GM18498 (cell line): ENCODE results near the gene CRAMP1.

Experiments
- ATAC-seq: cut with Tn5 transposase; IDR thresholded peaks from one replicate; pipeline ENCODE4 v1.9.1; 2021; ENCODE audit warnings: mild to moderate bottlenecking, moderate library complexity; ENCODE audit not compliant: unreplicated experiment

Gene CRAMP1

DNA sequence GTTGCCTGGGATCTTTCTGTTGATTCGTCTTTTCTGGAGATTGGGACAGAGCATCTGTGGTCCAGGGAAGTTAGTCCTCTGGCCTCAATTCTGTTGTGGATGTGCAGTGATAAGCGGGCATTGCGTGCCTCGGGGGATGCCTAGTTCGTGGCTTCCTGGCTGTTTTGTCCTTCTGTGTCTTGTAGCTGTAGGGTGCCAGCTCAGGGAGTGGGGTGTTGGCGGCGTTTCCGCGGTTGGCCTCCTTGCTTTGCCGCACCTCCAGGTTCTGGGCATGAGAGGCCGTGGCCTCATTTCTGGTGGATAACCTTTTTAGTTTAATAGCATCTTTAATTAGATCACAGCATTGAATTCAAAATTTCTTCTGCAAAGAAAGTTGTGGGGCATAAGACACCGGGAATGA is 64.5 kb downstream of the CRAMP1 start:
- ATAC-seq, result no peak

DNA sequence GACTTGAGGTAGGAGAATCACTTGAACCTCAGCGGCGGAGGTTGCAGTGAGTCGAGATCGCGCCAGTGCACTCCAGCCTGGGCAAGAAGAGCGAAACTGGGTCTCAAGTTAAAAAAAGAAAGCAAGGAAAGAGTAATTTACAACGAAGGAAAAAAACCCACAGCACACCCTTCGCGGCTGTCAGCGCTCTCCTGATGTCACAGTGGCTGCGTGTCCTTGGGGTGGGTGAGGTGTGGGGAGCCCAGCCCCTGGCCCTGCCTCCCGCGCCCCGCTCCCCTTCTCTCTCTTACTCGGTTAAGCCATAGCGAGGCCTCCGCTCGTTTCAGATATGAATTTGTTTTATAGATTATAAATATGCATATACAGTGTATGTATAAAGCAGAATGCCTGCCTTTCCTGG is 65.2 kb downstream of the CRAMP1 start:
- ATAC-seq, result no peak

DNA sequence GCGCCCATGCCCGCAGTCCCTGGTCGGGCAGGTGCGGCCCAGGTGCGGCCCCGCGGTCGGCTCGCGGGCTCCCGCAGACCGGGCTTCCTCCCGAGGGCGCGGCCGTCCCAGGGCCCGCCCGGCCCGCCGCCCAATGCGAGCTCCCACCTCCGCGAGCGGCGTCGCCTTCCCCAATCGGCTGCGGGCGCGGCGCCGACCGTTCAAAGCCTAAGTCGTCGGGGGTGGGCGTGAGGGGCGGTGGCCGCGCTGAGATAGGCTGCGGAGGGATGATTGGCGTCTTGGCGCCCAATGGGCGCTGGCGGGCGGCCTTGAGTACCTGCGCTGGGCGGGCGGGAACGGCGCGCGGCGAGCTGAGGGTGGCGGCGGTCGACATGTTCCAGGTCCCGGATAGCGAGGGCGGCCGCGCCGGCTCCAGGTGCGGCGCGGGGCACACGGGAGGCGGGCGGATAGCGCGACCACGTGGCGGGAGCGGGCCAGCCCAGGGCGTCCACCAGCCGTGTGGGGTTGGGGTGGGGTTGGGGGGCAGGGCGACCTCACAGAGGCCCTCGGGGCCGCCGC is 65.9 kb downstream of the CRAMP1 start, which contains the start of gene JPT2:
Gene JPT2 (plus strand): TSS at position 338 of the 558 bp plus-strand sequence. CDS start 34 bp downstream, at position 372.
- ATAC-seq, result peak; percentile 95

DNA sequence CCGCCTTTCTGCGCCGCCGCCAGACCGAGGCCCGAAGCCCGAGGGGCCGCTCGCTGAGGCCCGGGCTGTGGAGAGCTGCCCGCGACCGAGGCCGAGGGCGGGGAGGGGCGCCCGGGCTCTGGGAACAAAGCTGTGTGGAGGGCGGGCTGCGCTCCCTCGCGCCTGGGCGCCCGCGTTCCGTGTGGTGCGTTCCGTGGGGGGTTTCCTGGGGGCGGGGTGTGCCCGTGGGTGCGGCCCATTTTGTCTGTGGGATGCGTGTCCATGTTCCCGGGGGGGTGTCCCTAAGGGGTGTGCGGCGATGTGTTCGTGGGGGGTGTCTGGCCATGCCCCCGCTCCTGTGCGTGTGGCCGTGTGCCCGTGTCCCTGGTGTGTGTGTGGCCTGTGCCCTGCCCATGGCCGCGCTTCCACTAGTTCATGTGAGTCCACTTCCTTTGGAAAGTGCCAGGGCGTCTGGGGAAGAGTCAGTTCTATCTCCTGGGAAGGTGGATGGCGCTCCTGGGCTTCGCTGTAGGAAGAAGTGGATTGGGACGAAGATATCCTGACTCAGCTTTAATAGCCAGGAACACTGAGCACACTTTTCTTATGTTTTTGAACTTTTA is 66.4 kb downstream of the CRAMP1 start:
- peak; percentile 18 for ATAC-seq

DNA sequence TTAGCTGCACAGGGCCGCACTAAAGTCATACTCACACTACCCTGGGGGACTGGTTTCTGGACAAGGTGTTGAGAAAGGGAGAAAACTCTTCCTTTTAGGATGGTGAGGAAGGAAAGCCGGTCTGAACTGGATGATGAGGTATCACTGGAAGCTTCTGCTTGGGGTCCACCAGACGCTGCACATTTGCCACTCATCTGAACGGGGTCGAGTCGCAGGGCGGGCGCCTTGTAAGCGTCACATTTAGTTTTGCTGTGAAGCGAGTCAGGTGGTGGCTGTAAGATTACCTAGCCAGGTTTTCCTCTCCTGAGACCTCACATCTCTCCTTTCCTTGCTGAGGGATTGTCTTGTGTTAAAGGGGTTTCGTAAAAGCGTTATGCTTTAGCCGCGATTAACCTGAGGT is 68.2 kb downstream of the CRAMP1 start:
- no peak for ATAC-seq

DNA sequence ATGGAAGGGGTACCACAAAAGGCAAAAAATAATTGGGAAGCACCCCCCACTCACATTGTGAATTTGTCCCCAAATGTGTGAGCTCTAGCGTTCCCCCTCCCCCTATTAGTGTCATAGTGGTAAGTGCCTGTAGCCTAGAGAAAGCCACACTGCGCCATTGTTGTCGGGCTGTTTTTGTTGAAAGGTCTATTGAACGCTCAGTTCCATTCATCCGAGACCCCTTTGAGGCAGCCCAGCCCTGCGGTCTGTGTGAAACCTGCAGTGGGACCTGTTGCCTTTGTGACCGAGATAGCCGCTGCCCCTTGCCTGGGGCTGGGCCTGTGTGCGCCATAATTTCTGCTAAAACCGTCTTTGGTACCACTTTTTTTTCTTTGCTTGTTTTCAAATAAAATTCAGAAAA is 68.9 kb downstream of the CRAMP1 start:
- no peak for ATAC-seq

DNA sequence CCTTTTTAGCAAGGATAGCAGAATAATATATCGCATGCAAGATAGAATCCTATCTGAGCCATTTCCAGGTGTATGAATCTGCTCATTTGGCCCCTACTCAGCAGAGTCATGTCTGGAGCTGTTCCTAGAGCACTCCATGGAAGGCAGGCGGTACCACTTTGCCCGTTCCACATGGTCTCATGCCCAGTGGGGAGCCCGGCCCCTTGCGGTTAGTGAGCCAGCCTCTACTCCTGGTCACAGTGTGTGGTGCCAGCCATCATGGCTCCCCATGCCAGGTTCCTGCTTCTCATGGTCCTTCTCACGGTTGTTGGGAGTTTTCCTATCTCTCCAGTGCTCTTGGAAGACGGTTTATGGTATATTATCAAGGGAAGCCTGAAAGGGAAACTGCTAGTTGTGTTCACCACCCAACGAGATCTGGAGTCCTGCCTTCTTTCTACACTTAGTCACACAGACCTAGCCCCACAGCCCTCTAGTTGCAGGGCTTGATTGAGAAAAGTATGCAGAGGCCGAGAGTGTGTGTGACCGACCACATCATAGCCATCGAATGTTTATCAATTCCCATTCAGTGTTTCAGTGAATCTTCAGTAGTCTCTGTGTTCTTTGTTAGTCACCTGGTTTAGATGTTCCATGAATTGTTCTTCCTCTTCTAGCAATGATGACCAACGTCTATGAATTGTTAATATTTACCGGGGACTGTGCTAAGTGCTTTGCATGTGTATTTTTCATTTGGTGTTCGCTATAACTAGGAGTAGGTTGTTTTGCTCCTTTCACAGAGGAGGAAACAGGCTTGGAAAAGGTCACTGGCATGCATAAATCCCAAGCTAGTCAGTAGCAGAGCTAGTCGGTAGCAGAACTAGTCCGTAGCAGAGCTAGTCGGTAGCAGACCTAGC is 75.5 kb downstream of the CRAMP1 start:
- no peak for ATAC-seq

DNA sequence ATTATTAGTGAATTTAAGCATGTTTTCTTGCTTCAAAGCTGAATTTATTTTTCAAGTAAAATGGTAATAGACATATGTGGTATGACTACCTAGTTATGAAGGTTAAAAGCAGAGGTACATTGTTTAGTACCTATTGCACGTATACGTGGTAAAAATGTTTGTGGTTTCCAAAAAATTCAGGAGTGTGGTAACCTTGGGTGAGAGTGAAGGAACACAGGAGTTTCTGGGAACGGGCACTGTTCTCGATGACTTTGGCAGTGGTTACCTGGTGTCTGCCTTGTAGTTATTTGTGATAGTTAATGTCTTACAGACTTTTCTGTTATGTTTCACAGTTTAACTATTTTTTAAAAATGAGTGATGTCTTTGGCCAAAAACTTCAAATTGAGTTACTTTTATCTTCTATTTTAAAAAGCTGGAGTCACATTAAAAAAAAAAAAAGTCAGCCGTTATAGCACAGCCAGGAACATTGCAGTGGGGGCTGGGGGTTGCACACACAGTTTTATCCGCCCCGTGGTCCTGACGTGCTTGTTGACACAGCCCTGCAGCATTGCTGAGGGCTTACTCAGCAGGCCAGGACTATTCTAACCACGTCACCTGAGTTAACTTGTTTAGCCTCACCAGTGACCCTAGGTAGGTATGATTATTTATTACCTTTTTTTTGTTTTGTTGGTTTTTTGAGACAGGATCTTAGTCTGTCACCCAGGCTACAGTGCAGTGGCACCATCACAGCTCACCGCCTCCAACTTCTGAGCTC is 76.8 kb downstream of the CRAMP1 start:
- no peak for ATAC-seq

DNA sequence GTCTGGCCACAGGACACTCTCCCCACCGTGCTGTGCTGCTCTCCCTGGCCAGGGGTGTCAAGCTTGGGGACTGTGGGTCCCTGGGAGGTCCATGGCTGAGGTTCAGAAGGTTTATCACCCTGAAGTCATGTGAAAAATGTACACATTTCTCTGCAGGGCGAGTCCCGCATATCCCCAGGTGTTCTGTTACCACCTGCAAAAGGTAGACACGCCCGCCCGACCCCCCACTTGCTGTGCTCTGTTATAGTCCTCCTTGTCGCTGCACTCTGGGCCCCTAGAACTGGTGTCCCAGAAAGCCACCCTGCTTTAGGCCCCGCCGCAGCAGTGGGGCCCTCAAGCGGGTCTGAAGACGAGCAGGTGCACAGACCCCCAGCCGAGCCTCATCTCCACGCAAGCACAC is 77.7 kb downstream of the CRAMP1 start:
- no peak for ATAC-seq

DNA sequence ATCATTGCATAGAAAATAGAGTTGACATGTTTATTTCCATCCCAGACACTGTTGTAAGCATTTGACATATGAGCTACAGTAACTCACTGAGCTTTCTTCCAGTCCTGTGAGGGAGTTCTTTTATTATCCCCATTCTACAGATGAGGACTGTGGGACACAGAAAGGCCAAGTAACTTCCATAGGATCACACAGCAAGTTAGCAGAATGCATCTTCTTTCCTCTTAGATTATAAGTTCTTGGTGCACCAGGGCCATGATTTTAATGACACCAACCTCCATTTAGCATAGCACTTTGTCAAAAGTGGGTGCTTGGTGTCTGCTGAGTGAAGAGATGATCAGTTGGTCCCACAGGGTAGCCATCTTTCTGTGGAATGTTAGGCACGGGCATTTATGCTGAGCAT is 78.7 kb downstream of the CRAMP1 start:
- no peak for ATAC-seq

DNA sequence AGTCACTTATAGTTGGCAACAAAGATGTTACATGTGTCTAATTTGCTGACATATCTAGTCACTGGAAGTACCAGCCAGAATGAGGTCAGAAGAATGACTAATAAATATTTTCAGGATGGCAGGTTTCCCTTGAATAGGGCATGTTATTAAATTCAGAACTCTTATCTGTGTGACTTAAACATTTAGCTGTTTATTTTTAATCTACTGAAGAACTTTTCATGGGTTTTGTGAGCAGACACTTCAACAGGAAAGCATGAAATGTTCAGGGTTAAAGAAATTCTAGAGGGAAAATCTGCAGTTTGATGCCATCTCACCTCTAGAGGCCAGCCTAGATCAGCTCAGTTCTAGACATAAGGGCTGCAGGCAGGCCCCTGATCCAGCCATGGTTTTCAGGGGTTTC is 79.1 kb downstream of the CRAMP1 start:
- no peak for ATAC-seq

DNA sequence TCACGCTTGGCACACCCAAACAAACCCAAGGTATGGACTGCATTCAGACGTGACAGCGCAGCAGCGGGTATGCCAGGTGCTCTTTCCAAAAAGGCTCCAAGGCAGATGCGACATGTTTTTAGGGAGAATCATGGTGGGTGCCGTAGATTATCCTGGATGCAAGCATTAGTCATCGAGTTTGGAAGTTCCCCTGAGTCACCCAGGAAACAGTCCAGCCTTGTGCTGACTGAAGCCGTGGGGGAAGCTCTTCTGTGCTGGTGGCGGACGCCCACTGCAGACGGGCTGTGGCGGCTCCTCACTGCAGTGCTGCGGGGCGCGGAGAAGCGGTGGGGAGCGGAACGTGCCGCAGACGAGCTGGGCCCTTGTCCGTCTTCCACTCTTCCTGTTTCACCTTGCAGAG is 79.8 kb downstream of the CRAMP1 start:
- no peak for ATAC-seq

DNA sequence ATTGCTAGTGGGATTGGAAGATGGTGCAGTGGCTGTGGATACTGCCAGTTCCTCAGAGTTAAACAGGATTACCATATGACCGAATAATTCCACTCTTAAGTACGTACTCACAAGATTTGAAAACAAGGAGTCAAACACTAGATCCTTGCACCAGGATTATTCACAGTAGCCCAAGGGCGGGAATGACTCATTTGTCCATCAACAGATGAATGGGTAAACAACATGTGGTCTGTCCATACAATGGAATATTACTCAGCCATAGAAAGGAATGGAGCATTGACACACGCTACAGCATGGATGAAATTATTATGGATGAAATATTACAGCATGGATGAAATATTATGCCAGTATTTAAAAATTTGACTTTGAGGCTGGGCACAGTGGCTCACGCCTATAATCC is 84.7 kb downstream of the CRAMP1 start:
- no peak for ATAC-seq

DNA sequence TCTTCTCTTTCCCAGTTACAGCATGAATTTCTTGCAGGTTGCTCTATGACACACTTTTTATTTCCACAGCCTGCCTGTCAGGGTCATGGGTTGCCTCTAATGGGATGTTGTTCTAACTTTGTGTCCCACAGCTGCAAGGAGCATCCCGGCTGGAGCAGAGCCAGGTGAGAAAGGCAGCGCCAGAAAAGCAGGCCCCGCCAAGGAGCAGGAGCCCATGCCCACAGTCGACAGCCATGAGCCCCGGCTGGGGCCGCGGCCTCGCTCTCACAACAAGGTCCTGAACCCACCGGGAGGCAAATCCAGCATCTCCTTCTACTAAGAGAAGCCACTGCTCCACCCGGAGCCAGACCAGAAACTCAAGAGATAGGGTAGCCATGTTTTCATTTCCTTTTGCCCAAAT is 86.5 kb downstream of the CRAMP1 start:
- ATAC-seq, result no peak

DNA sequence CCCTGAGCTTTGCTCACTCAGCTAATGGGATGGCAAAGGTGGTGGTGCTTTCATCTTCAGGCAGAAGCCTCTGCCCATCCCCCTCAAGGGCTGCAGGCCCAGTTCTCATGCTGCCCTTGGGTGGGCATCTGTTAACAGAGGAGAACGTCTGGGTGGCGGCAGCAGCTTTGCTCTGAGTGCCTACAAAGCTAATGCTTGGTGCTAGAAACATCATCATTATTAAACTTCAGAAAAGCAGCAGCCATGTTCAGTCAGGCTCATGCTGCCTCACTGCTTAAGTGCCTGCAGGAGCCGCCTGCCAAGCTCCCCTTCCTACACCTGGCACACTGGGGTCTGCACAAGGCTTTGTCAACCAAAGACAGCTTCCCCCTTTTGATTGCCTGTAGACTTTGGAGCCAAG is 88.1 kb downstream of the CRAMP1 start:
- ATAC-seq, result no peak

DNA sequence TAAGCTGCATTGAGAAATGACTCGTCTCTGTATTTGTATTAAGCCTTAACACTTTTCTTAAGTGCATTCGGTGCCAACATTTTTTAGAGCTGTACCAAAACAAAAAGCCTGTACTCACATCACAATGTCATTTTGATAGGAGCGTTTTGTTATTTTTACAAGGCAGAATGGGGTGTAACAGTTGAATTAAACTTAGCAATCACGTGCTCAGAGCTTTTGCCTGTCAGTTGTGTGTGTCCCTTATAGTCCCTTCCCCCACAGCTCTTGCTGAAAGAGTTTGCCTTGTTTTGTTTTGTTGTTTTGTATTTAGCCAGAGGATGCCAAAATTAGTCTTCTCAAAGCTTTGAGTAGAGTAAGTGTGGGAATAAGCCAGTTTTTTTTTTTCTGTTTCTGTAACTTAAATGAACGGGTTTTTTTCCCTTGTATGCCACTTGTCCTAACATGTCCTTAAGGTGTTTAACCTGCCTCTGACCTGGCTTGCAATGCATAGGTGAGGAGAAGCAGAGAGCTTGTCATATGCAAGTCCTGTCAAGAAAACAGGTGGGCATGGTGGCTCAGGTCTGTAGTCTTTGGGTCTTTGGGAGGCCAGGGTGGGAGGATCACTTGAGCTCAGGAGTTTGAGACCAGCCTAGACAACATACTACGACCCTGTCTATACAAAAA is 89.2 kb downstream of the CRAMP1 start:
- no peak for ATAC-seq

DNA sequence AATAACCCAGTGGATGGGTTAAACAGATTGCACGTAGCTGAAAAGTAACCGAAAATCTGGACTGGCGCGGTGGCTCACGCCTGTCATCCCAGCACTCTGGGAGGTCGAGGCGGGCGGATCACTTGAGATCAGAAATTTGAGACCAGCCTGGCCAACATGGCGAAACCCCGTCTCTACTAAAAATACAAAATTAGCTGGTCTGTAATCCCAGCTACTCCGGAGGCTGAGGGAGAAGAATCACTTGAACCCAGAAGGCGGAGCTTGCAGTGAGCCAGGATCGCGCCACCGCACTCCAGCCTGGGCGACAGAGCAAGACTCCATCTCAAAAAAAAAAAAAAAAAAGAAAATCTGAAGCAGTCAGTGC is 93.1 kb downstream of the CRAMP1 start:
- peak; percentile 2 for ATAC-seq

DNA sequence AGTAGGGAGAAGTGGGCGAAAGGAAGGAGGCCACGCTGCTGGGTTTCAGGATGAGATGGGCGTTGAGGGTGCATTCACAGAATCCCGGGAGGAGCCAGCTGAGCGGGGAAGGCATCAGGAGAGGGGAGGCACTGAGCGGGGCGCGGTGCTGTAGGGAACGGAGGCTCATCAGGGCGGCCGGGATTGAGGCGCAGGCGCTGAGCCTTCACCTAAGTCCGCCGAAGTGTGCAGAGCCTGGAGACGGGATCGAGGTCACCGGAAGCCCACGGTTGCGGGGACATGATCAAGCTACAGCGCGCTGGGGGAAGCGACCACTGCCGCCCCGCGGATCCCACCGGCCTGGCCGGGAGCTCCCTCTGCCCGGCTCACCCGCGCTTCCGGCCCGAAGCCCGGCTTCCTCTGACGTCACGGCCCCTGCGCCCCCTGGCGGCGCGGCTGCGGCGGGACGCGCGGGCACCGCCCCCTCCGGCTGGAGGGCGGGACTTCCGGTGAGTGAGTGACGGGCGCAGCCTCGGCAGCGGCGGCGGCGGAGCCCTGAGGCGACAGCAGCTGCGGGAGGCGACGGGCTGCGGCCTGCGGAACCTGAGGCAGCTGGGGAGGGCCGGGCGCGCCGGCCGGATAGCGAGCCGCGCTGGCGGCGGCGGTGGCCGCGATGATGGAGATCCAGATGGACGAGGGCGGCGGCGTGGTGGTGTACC is 93.7 kb downstream of the CRAMP1 start, which contains the start of gene MAPK8IP3:
Gene MAPK8IP3 (plus strand): TSS at position 508 of the 698 bp plus-strand sequence. CDS start 145 bp downstream, at position 653.
- peak; percentile 91 for ATAC-seq

DNA sequence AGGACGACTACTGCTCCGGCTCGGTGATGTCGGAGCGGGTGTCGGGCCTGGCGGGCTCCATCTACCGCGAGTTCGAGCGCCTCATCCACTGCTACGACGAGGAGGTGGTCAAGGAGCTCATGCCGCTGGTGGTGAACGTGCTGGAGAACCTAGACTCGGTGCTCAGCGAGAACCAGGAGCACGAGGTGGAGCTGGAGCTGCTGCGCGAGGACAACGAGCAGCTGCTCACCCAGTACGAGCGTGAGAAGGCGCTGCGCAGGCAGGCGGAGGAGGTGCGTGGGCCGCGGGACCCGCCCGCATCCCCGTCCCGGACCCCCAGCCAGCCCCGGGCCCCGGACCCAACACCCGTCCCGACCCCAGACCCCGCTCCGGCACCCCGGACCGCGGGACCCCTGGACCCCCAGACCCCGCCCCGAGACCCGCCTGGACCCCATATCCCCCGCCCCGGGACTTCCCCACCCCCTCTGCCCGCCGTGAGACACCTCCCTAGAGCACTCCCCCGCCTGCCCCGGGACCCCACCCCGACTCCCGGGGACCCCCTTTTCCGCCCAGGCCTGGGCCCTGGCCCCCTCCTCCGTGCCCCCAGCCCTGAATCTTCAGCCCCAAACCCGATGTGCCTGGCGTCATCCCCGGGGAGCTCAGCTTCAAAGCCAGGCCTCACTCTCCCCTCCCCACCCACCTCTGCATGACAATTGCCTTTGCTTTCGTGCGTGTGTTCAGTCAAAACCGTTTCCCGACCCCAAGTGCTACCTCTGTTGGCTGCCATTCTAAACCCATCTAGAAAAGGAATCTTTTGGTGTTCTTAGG is 94.4 kb downstream of the CRAMP1 start:
- peak; percentile 26 for ATAC-seq
